HG03520 (cell line): ENCODE measurements around the gene PKNOX2.

Source experiments
- ATAC-seq: cut with Tn5 transposase; IDR thresholded peaks from one replicate; pipeline ENCODE4 v1.9.1; 2021; ENCODE audit warnings: mild to moderate bottlenecking, moderate library complexity; ENCODE audit not compliant: unreplicated experiment

Gene PKNOX2

DNA sequence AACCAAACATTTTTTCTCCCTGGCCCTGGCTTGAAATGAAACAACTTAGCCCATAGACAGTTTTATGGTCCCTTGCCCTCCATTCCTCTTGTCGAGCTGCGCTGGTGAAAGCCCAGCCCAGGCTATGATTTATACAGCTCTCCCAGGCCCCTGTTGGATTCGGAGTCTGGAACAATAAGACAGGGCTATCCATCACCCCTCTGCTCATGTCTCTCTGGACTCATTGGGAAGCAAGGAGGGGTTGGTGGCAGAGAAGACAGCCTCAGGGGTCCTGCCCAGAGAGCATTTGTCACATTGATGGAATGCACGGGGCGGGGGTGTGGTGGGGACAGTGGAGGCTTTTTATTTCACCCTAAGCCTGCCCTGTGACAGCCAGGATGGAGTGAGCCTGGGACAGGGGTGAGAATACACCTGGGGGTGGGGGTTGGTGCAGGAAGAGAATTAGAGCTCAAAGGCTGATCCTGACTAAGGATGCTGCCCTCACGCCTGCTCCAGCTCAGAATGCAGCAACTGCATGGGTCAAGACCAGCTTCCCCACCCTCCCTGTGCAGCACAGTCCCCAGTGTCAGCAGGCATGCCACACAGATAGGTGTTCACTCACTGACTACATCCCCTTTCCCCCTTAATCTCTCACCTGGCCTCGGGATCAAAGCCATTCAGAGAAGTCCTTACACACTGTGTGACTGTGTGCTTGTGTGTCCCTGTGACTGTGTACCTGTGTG, 10.0 kb upstream of the PKNOX2 start:
- ATAC-seq: no peak

DNA sequence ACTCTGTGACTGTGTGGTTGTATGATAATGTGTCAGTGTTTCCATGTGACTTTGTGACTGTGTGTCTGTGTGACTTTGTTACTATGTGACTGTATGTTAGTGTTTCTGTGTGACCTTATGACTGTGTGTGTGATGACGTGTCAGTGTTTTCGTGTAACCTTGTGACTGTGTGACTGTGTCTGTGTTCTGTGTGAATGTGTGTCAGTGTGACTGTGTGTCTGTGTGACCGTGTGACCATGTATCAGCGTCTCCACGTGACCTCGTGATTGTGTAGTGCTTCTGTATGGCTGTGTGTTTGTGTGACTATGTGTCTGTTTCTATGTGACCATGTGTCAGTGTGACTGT, 9.5 kb upstream of the PKNOX2 start:
- ATAC-seq: no peak

DNA sequence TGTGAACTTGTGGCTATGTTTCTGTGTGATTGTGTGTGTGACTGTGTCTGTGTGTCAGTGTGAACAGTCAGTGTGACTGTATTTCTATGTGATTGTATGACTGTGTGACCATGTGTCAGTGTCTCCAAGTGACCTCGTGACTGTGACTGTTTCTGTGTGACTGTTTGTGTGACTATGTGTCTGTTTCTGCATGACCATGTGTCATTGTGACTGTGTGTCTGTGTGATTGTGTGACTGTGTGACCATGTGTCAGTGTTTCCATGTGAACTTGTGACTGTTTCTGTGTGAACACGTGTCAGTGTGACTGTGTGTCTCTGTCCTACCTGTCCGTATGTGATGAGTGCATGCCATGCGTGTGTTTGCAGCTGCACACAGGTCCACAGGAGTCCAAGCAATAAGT, 8.8 kb upstream of the PKNOX2 start:
- no peak for ATAC-seq

DNA sequence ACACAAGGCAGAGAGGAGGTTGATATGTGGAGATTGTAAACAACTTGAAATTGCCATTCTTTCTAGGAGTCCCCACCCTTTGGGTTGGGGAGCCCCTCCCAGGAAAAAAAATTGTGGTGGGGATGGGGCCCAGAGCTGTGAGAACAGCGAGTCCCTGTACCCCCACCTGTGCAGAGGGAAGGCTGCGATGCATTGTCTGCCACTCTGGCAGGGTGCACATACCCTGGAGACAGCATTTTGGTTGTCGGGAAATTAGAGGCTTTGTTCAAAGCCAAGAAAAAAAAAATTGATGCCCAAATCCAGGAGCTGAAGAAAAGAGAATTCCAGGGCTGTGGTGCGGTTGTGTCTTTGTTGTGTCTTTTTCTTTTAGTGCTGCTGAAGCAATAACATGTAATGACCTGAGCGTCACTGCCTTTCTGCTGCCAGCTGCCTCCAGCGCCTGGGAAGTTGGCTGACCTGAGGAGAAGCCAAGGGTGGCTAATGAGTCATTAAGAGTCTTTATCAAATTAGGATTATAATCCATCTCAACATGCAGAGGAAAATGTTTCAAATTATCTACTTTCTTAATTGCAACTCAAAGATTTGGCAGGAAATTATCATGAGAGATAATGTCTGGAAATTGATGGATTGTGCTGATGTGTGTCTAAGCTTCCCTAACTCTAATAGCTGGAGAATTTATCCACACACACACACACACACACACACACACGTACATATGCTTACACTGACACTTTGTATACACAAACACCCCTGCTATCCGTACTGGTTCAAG, 8.0 kb upstream of the PKNOX2 start:
- no peak for ATAC-seq

DNA sequence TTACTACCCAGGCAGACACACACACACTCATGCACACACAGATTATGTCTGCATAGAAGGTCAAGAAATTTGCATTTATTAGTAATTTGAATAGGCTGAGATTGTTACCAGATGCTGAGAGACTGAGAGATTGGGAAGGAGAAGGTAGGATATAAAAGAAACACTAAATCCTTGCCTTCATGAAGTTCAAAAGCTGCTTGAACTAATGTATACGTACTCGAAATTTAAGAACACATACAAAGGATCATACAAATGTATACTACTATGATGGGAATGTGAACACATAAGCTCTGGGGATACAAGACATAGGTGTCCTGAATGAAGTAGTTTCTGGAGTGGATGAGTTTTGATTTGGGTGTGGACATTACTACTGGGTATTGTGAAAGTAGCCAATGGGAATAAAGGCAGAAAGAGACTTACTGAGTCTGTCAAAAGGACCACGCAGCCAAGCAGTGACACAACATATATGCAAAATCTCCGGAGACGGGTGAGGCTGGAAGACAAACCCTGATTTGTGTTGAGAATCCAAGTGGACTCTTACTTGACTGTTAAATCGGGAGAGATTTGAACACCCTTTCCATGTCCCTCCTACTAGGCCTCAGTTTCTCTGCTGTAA, 7.3 kb upstream of the PKNOX2 start:
- ATAC-seq: no peak

DNA sequence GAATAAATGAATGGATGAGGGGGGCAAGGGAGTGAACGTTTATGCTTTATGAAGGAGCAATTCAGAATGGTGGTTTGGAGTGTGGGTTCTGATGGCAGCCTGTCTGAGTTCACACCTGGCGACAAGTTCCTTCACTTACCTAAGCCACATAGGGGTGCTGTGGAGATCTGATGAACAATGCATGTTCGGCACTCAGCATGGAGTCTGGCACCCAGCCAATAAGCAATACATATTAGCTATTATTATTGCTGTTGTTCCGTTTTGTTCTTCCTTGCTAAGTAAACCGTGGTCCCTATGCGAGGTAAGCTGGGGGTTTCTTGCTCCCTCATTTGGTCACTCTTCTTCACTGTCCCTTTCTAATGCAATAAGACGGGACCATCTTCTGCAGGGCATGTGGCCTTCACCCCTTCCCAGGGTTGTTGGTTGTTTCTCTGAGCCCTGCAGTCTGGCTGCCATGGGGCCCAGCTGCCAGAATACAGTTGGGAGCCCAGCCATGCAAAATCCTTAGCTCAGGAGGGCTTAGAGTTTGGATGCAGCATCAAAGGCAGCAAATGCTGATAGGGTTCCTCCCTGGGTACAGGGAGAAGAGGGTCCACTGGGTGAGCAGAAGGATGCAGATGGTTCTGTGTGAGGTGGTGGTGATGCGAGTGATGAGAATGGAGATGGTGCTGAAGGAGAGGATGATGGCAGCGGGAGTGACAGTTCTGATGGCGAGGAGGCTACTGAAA, 6.4 kb upstream of the PKNOX2 start:
- no peak for ATAC-seq

DNA sequence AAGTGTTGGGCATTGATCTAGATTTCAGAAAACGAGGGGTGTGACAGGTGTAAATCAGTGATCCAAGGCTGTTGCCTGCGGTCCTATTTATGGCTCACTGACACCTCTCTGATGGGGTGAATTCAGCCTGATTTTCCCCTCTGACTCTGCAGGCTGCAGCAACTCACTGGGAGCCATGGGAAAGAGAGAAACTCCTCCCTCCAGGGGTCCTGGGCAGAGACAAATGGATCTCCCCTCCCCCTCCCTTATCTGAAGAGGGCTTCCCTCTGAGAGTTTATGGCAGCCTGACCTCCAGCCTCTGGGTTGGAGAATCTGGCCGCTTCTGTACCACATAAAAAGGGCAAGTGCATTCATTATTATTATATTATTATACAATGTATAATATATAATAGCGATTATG, 1.8 kb upstream of the PKNOX2 start:
- no peak for ATAC-seq

DNA sequence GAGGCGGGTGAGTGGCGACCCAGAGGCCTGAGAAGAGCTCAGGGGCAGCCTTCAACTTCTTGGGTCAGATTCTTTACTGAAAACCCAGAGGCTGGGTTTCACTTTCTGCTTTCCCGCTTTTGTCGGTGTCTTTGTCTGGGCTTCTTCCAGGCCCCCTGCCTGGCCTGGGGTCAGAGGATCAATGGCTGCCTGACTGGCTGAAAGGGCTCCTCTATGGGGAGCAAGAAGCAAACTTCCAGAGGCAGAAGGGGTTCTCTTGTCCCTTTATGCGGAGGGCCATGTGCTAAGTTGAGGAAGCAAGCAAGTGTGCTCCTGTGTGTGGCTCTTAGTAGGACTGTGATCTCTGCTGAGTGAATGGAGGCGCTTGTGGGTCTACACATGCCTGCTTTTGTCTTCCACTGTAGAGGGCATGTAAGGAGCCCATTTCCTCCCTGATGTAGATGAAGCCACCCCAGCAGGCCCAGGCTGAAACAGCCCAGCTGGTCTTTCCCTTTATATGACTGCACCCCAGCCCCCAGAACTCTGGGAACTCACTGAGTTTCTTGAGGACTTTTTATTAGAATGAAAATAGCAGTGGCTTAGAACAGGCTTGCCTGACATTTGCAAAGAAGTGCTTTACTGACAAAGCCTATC, 1.0 kb upstream of the PKNOX2 start:
- ATAC-seq: no peak

DNA sequence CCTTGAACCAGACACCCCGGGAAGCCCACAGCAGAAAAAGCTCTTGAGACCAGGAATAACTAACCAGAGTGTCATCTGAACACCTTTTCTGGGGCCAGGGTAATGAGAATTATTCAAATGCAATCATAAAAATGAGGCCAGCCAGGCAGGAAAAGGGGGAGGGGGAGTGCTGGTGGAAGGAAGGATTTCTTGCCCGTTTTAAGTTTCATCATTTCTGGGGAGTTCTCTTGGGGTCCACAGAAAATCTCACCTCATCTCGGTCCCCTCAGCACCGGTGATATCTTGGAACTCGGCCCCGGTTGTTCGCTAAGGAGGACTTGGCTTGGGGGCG, 495 bp upstream of the PKNOX2 start:
- ATAC-seq: no peak

DNA sequence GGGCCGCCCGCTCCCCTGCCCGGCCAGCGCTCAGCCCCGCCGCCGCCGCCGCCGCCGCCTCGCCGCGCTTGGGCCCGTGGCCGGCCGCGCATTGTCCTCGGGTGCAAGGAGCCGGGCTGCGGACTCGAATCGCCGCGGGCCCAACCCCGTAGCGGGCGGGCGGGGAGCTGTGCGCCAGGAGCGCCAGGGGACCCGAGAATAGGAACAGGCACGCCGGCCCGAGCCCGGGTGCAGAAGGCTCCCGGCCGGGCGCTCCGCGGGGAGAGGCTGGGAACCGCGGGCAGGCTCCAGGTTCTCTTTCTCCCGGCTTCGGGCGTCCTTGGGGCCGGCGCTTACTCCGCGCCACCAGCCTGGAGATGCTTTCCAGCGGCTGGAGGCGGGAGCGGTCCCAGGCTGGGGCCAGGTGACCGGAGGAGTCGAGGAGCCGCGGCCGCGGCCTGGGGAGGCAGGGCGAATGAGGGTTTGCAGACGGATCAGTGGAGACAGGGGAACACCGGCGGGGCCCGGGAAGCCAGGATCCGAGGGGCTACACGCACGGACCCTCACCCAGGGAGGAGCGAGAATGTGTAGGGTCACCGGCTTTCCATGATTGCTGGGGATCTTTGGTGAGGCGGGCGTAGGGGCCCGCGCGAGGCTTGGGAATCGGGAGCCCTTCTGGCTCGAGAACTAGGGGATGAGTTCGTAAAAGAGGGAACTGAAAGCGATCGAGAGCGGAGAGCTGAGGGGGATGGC, 726 bp downstream of the PKNOX2 start:
- no peak for ATAC-seq

DNA sequence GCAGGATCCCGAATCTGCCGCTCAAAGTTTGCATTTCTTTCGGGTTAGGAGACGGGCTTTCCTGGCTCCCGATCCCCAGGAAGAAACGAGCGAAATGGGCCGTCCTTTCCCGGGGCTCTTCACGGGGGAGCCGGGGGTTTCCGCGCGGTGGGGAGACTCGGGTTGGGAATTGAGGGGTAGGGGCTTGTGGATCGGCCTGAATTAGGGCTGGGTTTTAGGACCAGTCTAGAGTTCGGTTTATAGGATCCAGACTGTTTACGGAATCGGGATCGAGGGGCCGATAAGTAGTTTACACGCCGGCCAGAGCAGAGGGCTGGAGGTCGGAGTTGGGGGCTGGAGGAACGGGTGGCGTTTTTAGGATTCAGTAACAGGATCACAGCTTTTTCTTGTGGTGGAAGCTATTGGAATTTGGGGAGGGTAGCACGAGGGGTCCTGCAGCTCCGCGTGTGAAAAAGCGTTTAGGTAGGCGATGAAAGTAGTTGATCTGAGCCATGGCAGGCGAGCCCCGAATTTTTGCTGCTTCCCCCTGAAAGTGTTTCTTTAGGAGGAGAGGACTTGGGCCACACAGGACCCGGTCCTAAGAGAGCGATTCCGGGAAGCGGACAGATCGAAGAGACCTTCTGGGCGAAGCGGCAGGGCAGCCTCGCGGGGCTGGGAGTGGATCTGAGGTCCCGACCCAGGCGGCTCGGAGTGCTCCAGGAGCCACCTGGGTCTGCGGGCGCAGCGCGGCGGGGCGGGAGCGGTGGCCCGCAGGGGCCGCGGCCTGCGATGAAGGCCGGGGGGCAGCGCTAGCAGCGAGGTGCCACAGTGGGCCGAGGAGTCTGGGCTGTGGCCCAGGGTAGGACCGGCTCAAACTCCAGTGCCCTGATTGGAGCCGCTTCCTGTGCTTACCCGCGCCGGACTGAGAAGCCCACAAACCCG, 1.6 kb downstream of the PKNOX2 start:
- ATAC-seq: no peak

DNA sequence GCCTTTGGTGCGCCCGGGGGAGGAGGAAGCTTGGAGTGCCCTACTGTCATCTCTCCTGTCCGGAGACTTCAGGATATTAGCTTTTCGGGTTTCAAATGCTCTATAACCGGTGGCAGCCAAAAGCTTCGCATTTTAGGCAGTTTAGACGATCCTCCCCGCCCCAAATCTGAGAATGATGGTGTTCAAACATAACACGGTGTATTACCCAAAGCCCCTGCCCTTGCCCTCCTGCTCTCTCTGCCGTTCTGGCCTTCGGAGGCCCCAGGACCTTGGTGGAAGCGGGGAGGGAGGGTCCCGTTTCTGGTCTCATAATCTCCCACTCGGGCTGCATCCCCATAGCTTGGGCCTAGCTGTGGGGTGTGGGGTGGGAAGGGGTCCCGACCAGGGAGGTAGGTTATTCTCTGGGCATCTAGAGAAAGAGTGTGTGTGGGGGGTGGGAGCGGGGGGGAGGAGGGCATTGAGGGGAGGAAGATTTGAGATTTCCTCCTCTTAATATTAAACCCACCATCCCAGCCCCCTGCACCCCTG, 2.3 kb downstream of the PKNOX2 start:
- no peak for ATAC-seq

DNA sequence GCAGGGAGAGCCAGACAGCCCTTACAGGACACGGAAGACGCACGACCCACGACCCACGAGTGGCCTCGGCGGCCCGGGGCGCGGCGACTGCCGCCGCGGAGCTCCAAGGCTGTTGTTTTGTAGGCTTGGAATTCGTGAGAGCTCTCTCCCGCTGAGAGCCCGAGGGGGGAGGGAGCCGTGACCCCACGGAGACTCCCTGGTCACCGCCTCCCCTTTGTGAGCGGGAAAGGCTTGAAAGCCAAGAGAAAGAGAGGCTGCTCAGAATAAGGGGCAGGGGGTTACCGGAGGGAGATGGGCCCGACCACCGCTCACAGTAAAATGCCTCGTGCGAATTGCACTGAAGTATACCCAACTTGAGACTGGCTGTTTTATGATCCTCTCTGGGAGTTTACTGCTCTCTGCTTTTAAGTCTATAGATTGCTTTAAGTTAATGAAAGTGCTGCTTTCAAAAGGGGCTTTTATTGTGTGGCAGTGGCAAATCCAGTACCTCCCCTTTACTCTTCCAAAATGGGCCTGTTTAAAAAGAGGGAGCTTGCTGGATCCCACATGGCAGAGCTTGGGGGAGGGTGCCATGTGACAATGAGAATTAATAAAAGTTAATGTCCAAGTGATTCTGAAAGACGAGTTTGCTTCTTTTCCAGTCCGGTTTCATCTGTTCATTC, 2.9 kb downstream of the PKNOX2 start:
- no peak for ATAC-seq

DNA sequence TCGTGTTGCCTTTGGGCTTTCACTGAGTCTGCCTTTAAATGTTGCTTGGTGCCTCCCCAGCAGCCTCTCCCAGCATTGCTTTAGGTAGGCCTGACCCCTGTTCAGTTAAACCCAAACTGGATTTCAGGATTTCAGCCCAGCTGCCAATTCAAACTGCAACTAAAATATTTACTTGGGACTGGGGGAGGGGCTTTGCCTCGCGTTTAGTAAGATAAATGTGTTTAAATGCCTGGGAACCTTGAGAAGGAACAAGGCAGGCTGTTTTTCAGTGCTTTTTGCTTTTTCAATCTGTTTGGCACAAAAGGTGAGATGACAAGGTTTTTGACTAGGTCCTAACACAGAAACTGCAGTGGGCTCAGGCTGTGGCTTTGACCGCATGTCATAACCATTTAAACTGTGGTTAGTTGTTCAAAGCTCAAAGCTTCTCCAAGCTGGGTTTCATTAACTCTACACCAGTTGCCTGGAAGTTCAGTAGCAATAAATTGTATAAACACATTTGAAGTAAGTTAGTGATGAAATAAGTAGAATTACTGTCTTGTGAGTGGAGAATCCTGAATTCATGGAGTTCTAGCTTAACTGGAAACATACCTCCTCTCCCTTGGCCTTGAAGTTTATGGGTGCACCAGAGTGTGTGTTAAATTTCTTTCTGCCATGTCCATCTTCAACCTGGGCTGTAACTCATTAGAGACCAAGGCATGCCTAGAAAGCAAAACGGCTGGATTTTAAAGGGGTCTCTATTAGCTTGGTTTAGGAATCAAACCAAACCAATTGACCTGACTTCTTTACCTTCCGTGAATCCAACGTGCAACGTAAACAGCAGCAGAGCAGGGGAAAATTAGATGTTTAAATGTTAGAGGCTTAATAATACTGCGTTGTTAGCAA, 3.6 kb downstream of the PKNOX2 start:
- ATAC-seq: no peak

DNA sequence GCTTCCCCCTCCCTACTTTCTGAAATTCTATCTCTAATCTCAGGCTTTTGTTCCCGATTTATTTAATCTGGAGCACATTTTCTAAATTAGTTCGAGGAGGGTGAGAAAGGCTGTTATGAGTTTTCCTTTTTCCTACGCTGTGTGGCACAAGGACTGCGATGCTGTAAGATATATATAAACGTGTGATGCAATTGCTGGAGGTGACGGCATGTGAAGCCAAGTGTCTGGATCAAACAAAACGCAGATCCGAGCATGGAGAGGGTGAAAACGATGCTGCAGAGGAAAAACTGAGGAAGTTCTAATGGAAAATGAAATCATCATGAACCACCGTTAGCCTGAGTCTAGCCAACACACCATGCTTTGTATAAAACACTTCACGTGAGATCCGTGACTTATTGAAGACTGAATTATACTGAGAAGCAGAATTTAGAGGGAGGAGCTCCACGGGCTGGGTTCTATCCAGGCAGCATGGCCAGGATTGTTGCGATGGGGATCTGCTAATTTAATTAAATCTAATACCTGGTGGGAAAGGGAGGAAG, 4.4 kb downstream of the PKNOX2 start:
- no peak for ATAC-seq

DNA sequence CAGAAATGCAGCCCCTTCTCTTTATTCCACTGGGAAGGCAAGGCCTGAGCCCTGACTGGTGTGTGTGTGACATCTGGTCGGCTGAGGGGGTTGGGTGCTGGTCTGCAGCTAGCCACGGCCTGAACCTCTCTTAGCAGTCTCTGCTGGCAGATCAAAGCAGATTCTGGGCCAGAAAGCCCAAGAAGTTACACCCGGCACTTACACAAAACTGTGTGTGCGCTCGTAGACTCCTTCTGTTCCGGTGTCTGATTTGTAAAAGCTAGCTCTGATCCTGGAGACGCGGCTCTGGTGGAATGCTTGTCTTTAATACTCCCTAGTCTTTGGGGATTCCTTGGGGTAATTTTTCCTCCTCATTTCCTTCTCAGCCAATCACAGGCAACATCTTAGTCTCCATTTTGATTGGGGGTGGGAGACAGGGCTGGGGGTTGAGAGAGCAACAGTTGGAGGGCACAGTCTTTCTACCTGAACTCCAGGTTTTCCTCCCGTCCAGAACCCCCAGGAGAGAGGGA, 5.5 kb downstream of the PKNOX2 start:
- no peak for ATAC-seq

DNA sequence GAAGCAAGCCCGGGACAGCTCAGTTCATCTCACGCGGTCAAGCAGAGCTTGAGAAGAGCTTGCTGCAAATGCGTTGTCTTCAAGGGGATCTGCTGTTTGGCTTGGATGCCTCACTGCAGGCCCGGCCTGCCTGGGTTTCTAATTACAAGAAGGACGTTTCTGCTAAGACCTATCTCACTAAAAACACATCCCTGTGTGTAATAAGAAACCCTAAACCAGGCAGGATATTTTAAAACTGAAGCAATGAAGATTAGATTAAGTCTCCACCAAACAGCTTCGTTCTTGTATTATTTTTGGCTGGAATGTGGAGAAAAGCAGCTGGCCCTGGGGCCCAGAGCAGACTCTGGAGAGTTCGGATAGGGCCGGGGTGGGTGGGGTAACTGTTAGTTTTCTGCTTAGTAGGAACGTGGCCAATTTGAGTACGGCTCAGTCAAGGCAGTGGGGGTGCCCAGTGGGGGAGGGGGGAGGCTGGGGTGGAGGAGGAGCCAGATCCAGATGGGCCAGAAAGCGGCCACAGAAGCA, 6.0 kb downstream of the PKNOX2 start:
- no peak for ATAC-seq
